GM23338 (cell line): ENCODE measurements around the gene AFP. TPM values are rescaled to one million over a fixed set of nuclear protein-coding genes. Genes with fewer than 3 reads are reported as not detected.

Experiments used
- ATAC-seq: fragments of 200-7000 bp; cut with Tn5 transposase; 3 replicates; pipeline ENCODE4 v1.9.1; 2020
- DNase-seq: peaks from one replicate; pipeline ENCODE4 v3.0.0-alpha.2; 2015; ENCODE audit warnings: low spot score
- H2AFZ ChIP-seq: fragments of 200-600 bp; sonication (generic); 2 replicates; pipeline ENCODE4 v1.8.0; 2016; ENCODE audit warnings: antibody characterized with exemption, mild to moderate bottlenecking, moderate library complexity
- H3F3A ChIP-seq: fragments of 200-600 bp; sonication (generic); replicated peaks from 2 replicates; pipeline ENCODE4 v1.8.0; 2017; ENCODE audit warnings: antibody characterized with exemption, mixed run types, low read depth
- H3K27ac ChIP-seq: fragments of 200-600 bp; sonication (generic); 2 replicates; pipeline ENCODE4 v1.6.1; 2016; ENCODE audit warnings: low read depth
- H3K27me3 ChIP-seq: fragments of 200-600 bp; sonication (generic); 2 replicates; pipeline ENCODE4 v1.8.0; 2016; ENCODE audit warnings: mild to moderate bottlenecking, mixed run types, moderate library complexity; ENCODE audit not compliant: insufficient read depth
- H3K36me3 ChIP-seq: fragments of 200-600 bp; sonication (generic); 2 replicates; pipeline ENCODE4 v1.8.0; 2016; ENCODE audit warnings: mild to moderate bottlenecking; ENCODE audit not compliant: insufficient read depth
- H3K4me1 ChIP-seq: fragments of 200-600 bp; sonication (generic); 2 replicates; pipeline ENCODE4 v1.8.0; 2016; ENCODE audit warnings: mild to moderate bottlenecking, moderate library complexity; ENCODE audit not compliant: insufficient read depth
- H3K4me2 ChIP-seq: fragments of 200-600 bp; sonication (generic); 2 replicates; pipeline ENCODE4 v1.7.1; 2017; ENCODE audit warnings: mixed run types
- H3K4me3 ChIP-seq: fragments of 200-600 bp; sonication (generic); 2 replicates; pipeline ENCODE4 v1.6.1; 2016; ENCODE audit warnings: mixed run types
- H3K79me2 ChIP-seq: fragments of 200-600 bp; sonication (generic); replicated peaks from 2 replicates; pipeline ENCODE4 v1.8.0; 2017; ENCODE audit warnings: mild to moderate bottlenecking; ENCODE audit not compliant: insufficient read depth
- H3K9me2 ChIP-seq: fragments of 200-600 bp; sonication (generic); 2 replicates; pipeline ENCODE4 v1.8.0; 2017; ENCODE audit not compliant: insufficient read depth
- H4K20me1 ChIP-seq: fragments of 200-600 bp; sonication (generic); replicated peaks from 2 replicates; pipeline ENCODE4 v1.8.0; 2017; ENCODE audit warnings: mild to moderate bottlenecking; ENCODE audit not compliant: insufficient read depth
- H3K27ac Mint-ChIP-seq: 2 replicates; pipeline ENCODE4 v1.8.0; 2020; ENCODE audit warnings: inconsistent platforms, mild to moderate bottlenecking, moderate library complexity, mixed read lengths
- H3K27me3 Mint-ChIP-seq: 3 replicates; pipeline ENCODE4 v1.8.0; 2022; ENCODE audit warnings: low read depth, mild to moderate bottlenecking, moderate library complexity, mixed read lengths, inconsistent platforms; ENCODE audit not compliant: insufficient read depth, poor library complexity
- H3K36me3 Mint-ChIP-seq: 3 replicates; pipeline ENCODE4 v1.8.0; 2021; ENCODE audit warnings: low read depth, mild to moderate bottlenecking, inconsistent platforms, moderate library complexity, mixed read lengths
- H3K4me1 Mint-ChIP-seq: 3 replicates; pipeline ENCODE4 v1.8.0; 2020; ENCODE audit warnings: mild to moderate bottlenecking, inconsistent platforms, mixed read lengths
- H3K4me3 Mint-ChIP-seq: 3 replicates; pipeline ENCODE4 v1.8.0; 2021; ENCODE audit warnings: moderate library complexity, mild to moderate bottlenecking, inconsistent platforms, mixed read lengths
- H3K9me3 Mint-ChIP-seq: 3 replicates; pipeline ENCODE4 v1.8.0; 2020; ENCODE audit warnings: moderate library complexity, mild to moderate bottlenecking, inconsistent platforms, mixed read lengths
- EZH2phosphoT487 ChIP-seq: fragments of 200-600 bp; sonication (generic); IDR thresholded peaks from one replicate; pipeline ENCODE4 v1.8.1; 2018; ENCODE audit warnings: antibody characterized with exemption; ENCODE audit not compliant: unreplicated experiment
- STAT1 ChIP-seq: IDR thresholded peaks from one replicate; pipeline ENCODE4 v1.6.1; 2016; ENCODE audit warnings: antibody characterized with exemption; ENCODE audit not compliant: unreplicated experiment
- ZNF114 ChIP-seq: fragments of 250-450 bp; sonication (Bioruptor Pico); IDR thresholded peaks from 2 replicates; pipeline ENCODE4 v1.5.0; 2020; ENCODE audit warnings: mild to moderate bottlenecking, moderate library complexity
- ZNF331 ChIP-seq: fragments of 250-450 bp; sonication (Bioruptor Pico); IDR thresholded peaks from 2 replicates; pipeline ENCODE4 v1.5.0; 2020; ENCODE audit warnings: low read depth, mild to moderate bottlenecking, moderate library complexity
- polyA plus RNA-seq: library from polyadenylated mRNA; unstranded; fragments of >200 nt; fragmentation: Nextera tagmentation; extraction: Ambion mirVana; gene quantifications from 2 replicates; pipeline ENCODE4 v1.2.1, GENCODE V29; 2016
- total RNA-seq: library from RNA; depleted of rRNA; stranded (reverse); fragments of >200 nt; shearing (Covaris generic); gene quantifications from 2 replicates; pipeline ENCODE4 v1.2.3, GENCODE V29; 2014
- TF ChIP-seq, protein P1 (sequence below): IDR thresholded peaks from one replicate; pipeline ENCODE4 v1.6.1; 2018; ENCODE audit warnings: antibody characterized with exemption; ENCODE audit not compliant: unreplicated experiment

Gene AFP
- total and polyA plus RNA-seq, 2 experiments from 2014 or later = 4.0 to 17.3 TPM

DNA sequence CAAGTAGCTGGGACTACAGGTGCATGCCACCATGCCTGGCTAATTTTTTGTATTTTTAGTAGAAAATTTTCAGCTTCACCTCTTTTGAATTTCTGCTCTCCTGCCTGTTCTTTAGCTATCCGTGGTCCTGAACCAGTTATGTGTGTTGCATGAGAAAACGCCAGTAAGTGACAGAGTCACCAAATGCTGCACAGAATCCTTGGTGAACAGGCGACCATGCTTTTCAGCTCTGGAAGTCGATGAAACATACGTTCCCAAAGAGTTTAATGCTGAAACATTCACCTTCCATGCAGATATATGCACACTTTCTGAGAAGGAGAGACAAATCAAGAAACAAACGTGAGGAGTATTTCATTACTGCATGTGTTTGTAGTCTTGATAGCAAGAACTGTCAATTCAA lies 18.0 kb upstream of the AFP start:
- no peaks in the 10 kb centered on the region for H3K9me2 ChIP-seq
- H3K9me3 Mint-ChIP-seq = no peaks in the 10 kb centered on the region
- no peak overlapping the region for H3K4me3 ChIP-seq
- no peaks in the 10 kb centered on the region for H4K20me1 ChIP-seq
- H3K27ac Mint-ChIP-seq = no peak overlapping the region
- H3K27me3 ChIP-seq = no peaks in the 10 kb centered on the region
- ATAC-seq (no peak), DNase-seq (peak; percentile 29)
- H2AFZ ChIP-seq = no peak overlapping the region
- no peak overlapping the region for H3K27ac ChIP-seq
- H3K36me3 Mint-ChIP-seq = no peaks in the 10 kb centered on the region
- no peak for TF ChIP-seq STAT1
- TF ChIP-seq, protein P1, sequence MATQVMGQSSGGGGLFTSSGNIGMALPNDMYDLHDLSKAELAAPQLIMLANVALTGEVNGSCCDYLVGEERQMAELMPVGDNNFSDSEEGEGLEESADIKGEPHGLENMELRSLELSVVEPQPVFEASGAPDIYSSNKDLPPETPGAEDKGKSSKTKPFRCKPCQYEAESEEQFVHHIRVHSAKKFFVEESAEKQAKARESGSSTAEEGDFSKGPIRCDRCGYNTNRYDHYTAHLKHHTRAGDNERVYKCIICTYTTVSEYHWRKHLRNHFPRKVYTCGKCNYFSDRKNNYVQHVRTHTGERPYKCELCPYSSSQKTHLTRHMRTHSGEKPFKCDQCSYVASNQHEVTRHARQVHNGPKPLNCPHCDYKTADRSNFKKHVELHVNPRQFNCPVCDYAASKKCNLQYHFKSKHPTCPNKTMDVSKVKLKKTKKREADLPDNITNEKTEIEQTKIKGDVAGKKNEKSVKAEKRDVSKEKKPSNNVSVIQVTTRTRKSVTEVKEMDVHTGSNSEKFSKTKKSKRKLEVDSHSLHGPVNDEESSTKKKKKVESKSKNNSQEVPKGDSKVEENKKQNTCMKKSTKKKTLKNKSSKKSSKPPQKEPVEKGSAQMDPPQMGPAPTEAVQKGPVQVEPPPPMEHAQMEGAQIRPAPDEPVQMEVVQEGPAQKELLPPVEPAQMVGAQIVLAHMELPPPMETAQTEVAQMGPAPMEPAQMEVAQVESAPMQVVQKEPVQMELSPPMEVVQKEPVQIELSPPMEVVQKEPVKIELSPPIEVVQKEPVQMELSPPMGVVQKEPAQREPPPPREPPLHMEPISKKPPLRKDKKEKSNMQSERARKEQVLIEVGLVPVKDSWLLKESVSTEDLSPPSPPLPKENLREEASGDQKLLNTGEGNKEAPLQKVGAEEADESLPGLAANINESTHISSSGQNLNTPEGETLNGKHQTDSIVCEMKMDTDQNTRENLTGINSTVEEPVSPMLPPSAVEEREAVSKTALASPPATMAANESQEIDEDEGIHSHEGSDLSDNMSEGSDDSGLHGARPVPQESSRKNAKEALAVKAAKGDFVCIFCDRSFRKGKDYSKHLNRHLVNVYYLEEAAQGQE = peak; percentile 72
- no peak overlapping the region for H3K4me2 ChIP-seq
- H3K27me3 Mint-ChIP-seq = no peaks in the 10 kb centered on the region
- H3K79me2 ChIP-seq = no peaks in the 10 kb centered on the region
- no peak overlapping the region for H3K4me3 Mint-ChIP-seq
- peaks cover 10% of the 10 kb centered on the region; the same call in 2 of the 3 replicates for H3K4me1 Mint-ChIP-seq
- H3F3A ChIP-seq = no peaks in the 10 kb centered on the region
- no peaks in the 10 kb centered on the region for H3K36me3 ChIP-seq
- H3K4me1 ChIP-seq = no peaks in the 10 kb centered on the region

DNA sequence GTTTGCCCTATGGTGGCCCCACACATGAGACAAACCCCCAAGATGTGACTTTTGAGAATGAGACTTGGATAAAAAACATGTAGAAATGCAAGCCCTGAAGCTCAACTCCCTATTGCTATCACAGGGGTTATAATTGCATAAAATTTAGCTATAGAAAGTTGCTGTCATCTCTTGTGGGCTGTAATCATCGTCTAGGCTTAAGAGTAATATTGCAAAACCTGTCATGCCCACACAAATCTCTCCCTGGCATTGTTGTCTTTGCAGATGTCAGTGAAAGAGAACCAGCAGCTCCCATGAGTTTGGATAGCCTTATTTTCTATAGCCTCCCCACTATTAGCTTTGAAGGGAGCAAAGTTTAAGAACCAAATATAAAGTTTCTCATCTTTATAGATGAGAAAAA lies 17.3 kb upstream of the AFP start:
- Mint-ChIP-seq H3K4me3 (no peak overlapping the region), H3K9me3 (no peaks in the 10 kb centered on the region), H3K36me3 (no peaks in the 10 kb centered on the region), H3K27me3 (no peaks in the 10 kb centered on the region), H3K4me1 (peaks cover 10% of the 10 kb centered on the region; the same call in 2 of the 3 replicates), H3K27ac (no peak overlapping the region)
- TF ChIP-seq, protein P1 = no peak
- TF ChIP-seq ZNF114 (CRISPR knock-in tag) = no peak
- no peak for TF ChIP-seq EZH2phosphoT487
- no peak for TF ChIP-seq ZNF331
- no peak for TF ChIP-seq STAT1
- H3F3A ChIP-seq = no peaks in the 10 kb centered on the region
- DNase-seq = no peak
- no peak overlapping the region for H3K4me3 ChIP-seq
- H3K27ac ChIP-seq = no peak overlapping the region
- no peaks in the 10 kb centered on the region for H3K36me3 ChIP-seq
- H4K20me1 ChIP-seq = no peaks in the 10 kb centered on the region
- H3K79me2 ChIP-seq = no peaks in the 10 kb centered on the region
- no peak for ATAC-seq
- no peak overlapping the region for H2AFZ ChIP-seq
- H3K9me2 ChIP-seq = no peaks in the 10 kb centered on the region; the same call in 1 of the 2 replicates
- H3K27me3 ChIP-seq = no peaks in the 10 kb centered on the region
- no peak overlapping the region for H3K4me2 ChIP-seq
- no peaks in the 10 kb centered on the region for H3K4me1 ChIP-seq
